K562 (cell line): ENCODE measurements around the gene THAP5.

Experiments
- ETV5 ChIP-seq: sonication (generic); formaldehyde crosslinking; IDR thresholded peaks from 2 replicates; pipeline ENCODE4 v1.4.0; 2020; ENCODE audit warnings: low read depth, mild to moderate bottlenecking, missing genetic modification reagents
- EZH2 ChIP-seq: IDR thresholded peaks from 2 replicates; pipeline ENCODE4 v1.6.1; 2012; ENCODE audit warnings: low read depth, mild to moderate bottlenecking, inconsistent platforms, low read length, borderline replicate concordance
- RFX5 ChIP-seq: IDR thresholded peaks from 2 replicates; pipeline ENCODE4 v1.6.1; 2011; ENCODE audit warnings: low read depth, mild to moderate bottlenecking, improper control_type of control experiment, low read length
- ZNF133 ChIP-seq: fragments of 250-450 bp; sonication (Bioruptor Pico); IDR thresholded peaks from 2 replicates; pipeline ENCODE4 v1.4.0; 2020; ENCODE audit warnings: mild to moderate bottlenecking

- TF ChIP-seq ZNF133 (CRISPR knock-in tag) = no peak
- TF ChIP-seq ETV5 (CRISPR knock-in tag) = no peak
- no peak for TF ChIP-seq EZH2
- no peak for TF ChIP-seq RFX5
Measured at GRCh38 chr7:108557617-108558016, 11.9 kb downstream of the THAP5 start.
